MM.1S (cell line): ENCODE measurements around the gene CALML5.

Experiments
- DNase-seq: peaks from one replicate; pipeline ENCODE4 v3.0.0-alpha.2; 2015
- H2AFZ ChIP-seq: fragments of 300-600 bp; sonication (generic); 2 replicates; pipeline ENCODE4 v1.6.0; 2016; ENCODE audit warnings: antibody characterized with exemption, low read length
- H3F3A ChIP-seq: fragments of 300-600 bp; sonication (generic); 2 replicates; pipeline ENCODE4 v1.6.1; 2016; ENCODE audit warnings: mild to moderate bottlenecking, antibody characterized with exemption, low read length, moderate library complexity, mixed read lengths; ENCODE audit not compliant: insufficient read depth
- H3K27ac ChIP-seq: fragments of 300-600 bp; sonication (generic); 2 replicates; pipeline ENCODE4 v1.5.1; 2016; ENCODE audit warnings: mild to moderate bottlenecking, low read length
- H3K27me3 ChIP-seq: fragments of 300-600 bp; sonication (generic); replicated peaks from 2 replicates; pipeline ENCODE4 v1.6.0; 2016; ENCODE audit warnings: low read length; ENCODE audit not compliant: insufficient read depth
- H3K36me3 ChIP-seq: fragments of 300-600 bp; sonication (generic); replicated peaks from 2 replicates; pipeline ENCODE4 v1.6.1; 2016; ENCODE audit warnings: mild to moderate bottlenecking, low read length, mixed read lengths; ENCODE audit not compliant: insufficient read depth
- H3K4me1 ChIP-seq: fragments of 300-600 bp; sonication (generic); 2 replicates; pipeline ENCODE4 v1.6.1; 2016; ENCODE audit warnings: low read length, mixed read lengths
- H3K4me2 ChIP-seq: fragments of 300-600 bp; sonication (generic); 2 replicates; pipeline ENCODE4 v1.6.0; 2016; ENCODE audit warnings: low read depth, low read length
- H3K4me3 ChIP-seq: fragments of 300-600 bp; sonication (generic); 2 replicates; pipeline ENCODE4 v1.5.1; 2016; ENCODE audit warnings: low read length, mixed read lengths
- H3K79me2 ChIP-seq: fragments of 300-600 bp; sonication (generic); 2 replicates; pipeline ENCODE4 v1.6.1; 2016; ENCODE audit warnings: mixed run types, low read length, mixed read lengths
- H3K9ac ChIP-seq: fragments of 300-600 bp; sonication (generic); 2 replicates; pipeline ENCODE4 v1.6.1; 2016; ENCODE audit warnings: low read length, mixed read lengths
- H3K9me2 ChIP-seq: fragments of 300-600 bp; sonication (generic); replicated peaks from 2 replicates; pipeline ENCODE4 v1.6.1; 2016; ENCODE audit warnings: mild to moderate bottlenecking, low read length, mixed read lengths; ENCODE audit not compliant: insufficient read depth
- H3K9me3 ChIP-seq: fragments of 300-600 bp; sonication (generic); replicated peaks from 2 replicates; pipeline ENCODE4 v1.6.1; 2016; ENCODE audit warnings: mild to moderate bottlenecking, low read length, mixed read lengths; ENCODE audit not compliant: insufficient read depth
- H4K20me1 ChIP-seq: fragments of 300-600 bp; sonication (generic); 2 replicates; pipeline ENCODE4 v1.6.1; 2016; ENCODE audit warnings: mild to moderate bottlenecking, low read length, moderate library complexity, mixed read lengths; ENCODE audit not compliant: insufficient read depth
- CTCF ChIP-seq: fragments of 300-600 bp; sonication (generic); IDR thresholded peaks from 2 replicates; pipeline ENCODE4 v1.5.1; 2016; ENCODE audit warnings: antibody characterized with exemption, low read length, mixed read lengths
- EZH2 ChIP-seq: fragments of 300-600 bp; sonication (generic); optimal IDR thresholded peaks from 2 replicates; pipeline ENCODE3; 2017; ENCODE audit warnings: low read depth, mild to moderate bottlenecking, antibody characterized with exemption, low read length, mixed read lengths
- EZH2phosphoT487 ChIP-seq: fragments of 300-600 bp; sonication (generic); IDR thresholded peaks from 2 replicates; pipeline ENCODE4 v1.6.1; 2018; ENCODE audit warnings: antibody characterized with exemption, low read length

CALML5 gene

GRCh38 chr10:5458949-5459747, 40.2 kb downstream of the CALML5 start:
- no peaks in the 10 kb centered on the region for H4K20me1 ChIP-seq
- H3K79me2 ChIP-seq: no peaks in the 10 kb centered on the region
- H3K36me3 ChIP-seq: peaks cover 26% of the 10 kb centered on the region
- no peak overlapping the region for H3K9ac ChIP-seq
- H3K9me3 ChIP-seq: no peaks in the 10 kb centered on the region
- no peak overlapping the region for H3K27ac ChIP-seq
- H3F3A ChIP-seq: no peaks in the 10 kb centered on the region
- no peak for DNase-seq
- TF ChIP-seq EZH2 (no peak), EZH2phosphoT487 (no peak), CTCF (no peak)
- H3K9me2 ChIP-seq: no peaks in the 10 kb centered on the region
- H3K4me3 ChIP-seq: no peak overlapping the region
- no peaks in the 10 kb centered on the region for H3K4me1 ChIP-seq
- no peaks in the 10 kb centered on the region for H3K27me3 ChIP-seq
- no peak overlapping the region for H3K4me2 ChIP-seq
- H2AFZ ChIP-seq: no peak overlapping the region

- H3K79me2 ChIP-seq: no peaks in the 10 kb centered on the region
- H3F3A ChIP-seq: no peaks in the 10 kb centered on the region
Observed at GRCh38 chr10:5458425-5458824, 40.9 kb downstream of the CALML5 start.

GRCh38 chr10:5457741-5458140, 41.6 kb downstream of the CALML5 start:
- no peak for TF ChIP-seq EZH2phosphoT487
- TF ChIP-seq EZH2: no peak
- no peak for TF ChIP-seq CTCF
- no peak for DNase-seq
- Histone ChIP-seq H2AFZ (no peak overlapping the region), H3K4me2 (no peak overlapping the region), H3K27ac (no peak overlapping the region), H3K79me2 (no peaks in the 10 kb centered on the region), H3K9me3 (no peaks in the 10 kb centered on the region), H3K9ac (no peak overlapping the region), H3K36me3 (peaks cover 38% of the 10 kb centered on the region), H3K4me1 (no peaks in the 10 kb centered on the region), H3K27me3 (no peaks in the 10 kb centered on the region), H3F3A (no peaks in the 10 kb centered on the region), H3K4me3 (no peak overlapping the region), H3K9me2 (no peaks in the 10 kb centered on the region), H4K20me1 (no peaks in the 10 kb centered on the region)

More at GRCh38 chr10:5458425-5458824, 40.9 kb downstream of the CALML5 start:
- Histone ChIP-seq H3K4me2 (no peak overlapping the region), H2AFZ (no peak overlapping the region), H3K9me3 (no peaks in the 10 kb centered on the region), H3K9ac (no peak overlapping the region), H3K4me3 (no peak overlapping the region), H4K20me1 (no peaks in the 10 kb centered on the region), H3K27me3 (no peaks in the 10 kb centered on the region), H3K4me1 (no peaks in the 10 kb centered on the region), H3K27ac (no peak overlapping the region), H3K36me3 (peaks cover 33% of the 10 kb centered on the region), H3K9me2 (no peaks in the 10 kb centered on the region)
- TF ChIP-seq CTCF: no peak
- no peak for TF ChIP-seq EZH2phosphoT487
- TF ChIP-seq EZH2: no peak
- no peak for DNase-seq
